ENCODE results near the gene VPS35L.

Gene VPS35L

DNA sequence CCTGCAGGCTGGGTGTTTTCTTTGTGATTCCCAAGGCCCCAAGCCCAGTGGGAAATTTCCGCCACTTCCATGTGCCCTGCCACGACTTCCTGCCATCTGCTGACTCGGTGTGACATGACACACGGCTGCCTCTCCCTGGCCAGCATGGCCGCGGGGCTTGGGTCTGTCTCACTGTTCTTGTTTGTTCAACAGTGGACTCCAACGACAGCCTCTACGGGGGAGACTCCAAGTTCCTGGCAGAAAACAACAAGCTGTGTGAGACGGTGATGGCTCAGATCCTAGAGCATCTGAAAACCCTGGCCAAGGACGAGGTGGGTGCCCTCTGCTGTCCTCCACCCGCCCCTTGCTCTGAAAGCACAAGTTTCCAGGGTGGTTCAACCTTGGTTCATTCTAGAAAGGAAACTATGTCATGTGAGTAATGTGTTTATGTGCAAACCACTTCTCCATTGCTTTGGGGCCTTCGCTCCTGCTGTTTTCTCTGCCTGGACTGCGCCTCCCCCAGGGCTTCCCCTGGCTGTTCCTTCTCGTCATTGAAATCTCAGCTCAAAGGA is 135.7 kb downstream of the VPS35L start:
- DNase-seq (ENCODE audit: low read depth in 3 of 3), result no peak

DNA sequence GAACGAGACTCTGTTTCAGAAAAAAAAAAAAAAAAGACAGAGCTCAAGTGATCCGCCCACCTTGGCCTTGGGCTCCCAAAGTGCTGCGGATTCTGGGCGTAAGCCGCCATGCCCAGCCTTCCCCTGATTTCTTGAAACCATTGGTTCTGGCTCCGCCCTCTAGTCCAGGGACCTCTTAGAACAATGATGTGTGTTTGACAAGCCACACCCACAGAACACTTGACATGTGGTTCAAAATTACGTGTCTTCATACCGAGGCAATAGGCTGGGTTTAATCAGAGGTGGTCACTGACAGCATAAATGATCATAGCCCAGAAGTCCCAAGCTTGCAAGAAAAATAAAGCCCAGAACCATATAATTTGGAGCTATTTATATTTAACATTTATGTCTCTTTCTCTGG is 139.5 kb downstream of the VPS35L start:
- DNase-seq (ENCODE audit: low read depth in 3 of 3), result no peak

DNA sequence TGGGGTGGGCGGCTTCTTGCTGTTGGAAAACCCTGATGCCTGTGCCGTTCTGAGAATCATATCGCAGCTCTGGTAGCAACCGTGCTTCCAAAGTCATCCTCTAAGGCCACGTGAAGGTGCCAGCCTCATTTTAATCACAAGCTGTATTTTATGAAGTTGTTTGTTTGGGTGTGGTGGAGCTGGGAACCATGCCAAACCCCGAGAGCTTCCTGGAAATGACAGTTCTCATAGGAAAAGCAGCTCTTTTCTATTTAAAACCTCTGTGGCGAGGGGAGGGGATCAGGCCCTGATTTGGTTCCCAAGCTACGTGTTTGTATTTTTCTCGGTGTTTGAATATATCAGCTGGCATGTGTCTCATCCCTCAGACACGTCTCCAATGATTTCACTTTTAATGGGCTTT is 140.8 kb downstream of the VPS35L start:
- DNase-seq (ENCODE audit: low read depth in 3 of 3), result peak in 2 of 3 experiments; percentile 12 to 57

DNA sequence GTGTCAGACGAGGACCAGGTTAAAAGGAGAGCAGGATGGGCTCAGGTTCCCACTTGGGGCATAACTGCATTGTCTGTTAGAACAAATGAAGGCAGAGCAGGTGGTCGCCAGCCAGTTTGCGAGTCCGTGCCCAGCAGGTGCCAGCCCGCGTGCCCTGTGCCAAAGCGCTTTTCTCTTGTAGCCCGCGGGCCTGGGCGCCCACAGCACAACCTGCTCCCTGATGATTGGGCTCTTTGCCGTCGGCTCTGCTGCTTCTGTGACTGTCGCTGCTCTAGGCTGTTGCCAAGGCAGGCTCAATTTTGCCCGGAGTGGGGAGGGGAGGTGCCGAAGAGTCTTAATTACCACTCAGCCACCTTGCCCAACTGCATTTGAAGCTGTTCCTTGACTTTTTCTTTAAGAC is 141.5 kb downstream of the VPS35L start:
- DNase-seq (ENCODE audit: low read depth in 3 of 3), result no peak

DNA sequence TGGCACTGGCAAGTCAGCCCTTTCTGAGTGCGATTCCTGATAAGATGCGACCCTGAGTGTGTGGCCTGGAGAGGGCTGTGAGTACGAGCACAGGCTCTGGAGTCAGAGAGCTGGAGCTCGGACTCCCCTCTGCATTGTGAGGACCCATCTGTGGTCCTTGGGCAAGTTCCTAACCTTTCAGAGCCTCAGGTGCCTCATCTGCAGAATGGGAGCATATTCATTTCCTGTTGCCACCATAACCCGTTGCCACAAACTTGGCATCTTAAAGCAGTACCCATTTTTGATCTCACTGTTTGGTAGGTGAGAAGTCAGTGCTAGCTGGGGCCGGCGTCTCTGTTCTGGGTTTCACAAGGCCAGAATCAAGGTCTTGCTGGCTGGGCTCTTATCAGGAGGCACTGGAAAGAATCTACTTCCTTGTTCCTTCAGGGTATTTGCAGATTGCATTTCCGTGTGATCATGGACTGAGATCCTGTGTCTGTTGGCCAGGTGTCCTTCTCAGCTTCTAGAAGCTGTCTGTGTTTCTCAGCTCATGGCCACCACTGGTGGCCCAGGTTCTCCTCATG is 142.3 kb downstream of the VPS35L start:
- no peak for DNase-seq (ENCODE audit: low read depth in 3 of 3)

DNA sequence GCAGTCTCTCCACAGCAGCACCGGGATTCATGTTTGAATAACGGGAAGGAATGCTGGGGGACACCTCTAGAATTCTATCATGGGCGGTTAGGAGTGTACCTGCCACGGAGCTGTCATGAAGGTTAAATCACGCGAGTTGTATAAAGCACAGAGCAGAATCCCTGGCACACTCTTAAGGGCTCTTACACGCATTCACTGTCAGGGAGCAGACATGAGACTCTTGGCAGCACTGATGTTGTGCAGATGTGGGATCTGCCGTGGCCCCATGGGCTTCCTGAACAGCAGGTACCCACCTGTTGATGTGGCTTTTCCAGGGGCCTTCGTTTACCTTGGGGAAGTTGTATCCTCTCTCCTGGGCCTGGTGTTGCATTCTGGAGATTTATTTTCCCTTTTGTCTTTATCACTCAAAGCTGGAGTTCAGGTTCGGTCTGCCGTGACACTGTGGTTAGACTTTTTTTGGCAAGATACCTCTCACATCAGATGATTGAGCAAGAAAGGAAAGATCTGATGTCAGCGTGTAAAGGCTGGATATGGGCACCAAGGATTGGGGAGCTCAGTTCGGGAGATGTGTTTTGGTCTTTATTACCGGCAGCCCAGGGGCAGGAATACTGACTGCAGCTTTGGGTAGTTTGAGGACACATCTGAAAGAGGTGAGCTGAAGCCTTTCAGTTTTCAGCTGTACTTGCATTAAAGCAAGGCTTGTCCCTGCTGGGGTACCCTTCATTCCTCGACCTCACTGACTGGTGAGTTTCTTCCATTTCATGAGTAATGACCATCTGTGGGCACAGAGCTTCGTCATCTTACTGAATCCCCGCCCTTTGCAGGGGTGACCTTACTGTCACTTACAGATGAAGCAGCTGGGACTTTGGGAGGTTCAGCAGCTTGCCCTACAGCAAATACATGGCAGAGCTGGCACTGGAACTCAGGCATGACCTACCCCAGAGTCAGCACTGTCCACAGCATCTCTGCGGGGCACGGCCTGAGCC is 143.3 kb downstream of the VPS35L start:
- DNase-seq (ENCODE audit: low read depth in 3 of 3), result no peak

DNA sequence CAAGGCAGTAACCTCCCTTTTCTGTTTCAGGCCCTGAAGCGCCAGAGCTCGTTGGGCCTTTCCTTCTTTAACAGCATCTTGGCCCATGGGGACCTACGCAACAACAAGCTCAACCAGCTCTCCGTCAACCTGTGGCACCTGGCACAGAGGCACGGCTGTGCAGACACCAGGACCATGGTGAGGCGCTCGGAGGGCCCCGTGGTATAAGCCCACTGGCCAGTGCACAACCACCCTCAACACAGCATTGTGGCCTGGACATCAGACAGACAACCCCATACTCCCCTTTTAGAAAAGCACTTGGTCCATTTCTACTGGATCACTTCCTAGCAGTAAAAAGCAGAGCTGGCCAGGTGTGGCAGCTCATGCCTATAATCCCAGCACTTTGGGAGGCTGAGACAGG is 144.0 kb downstream of the VPS35L start:
- no peak for DNase-seq (ENCODE audit: low read depth in 3 of 3)

DNA sequence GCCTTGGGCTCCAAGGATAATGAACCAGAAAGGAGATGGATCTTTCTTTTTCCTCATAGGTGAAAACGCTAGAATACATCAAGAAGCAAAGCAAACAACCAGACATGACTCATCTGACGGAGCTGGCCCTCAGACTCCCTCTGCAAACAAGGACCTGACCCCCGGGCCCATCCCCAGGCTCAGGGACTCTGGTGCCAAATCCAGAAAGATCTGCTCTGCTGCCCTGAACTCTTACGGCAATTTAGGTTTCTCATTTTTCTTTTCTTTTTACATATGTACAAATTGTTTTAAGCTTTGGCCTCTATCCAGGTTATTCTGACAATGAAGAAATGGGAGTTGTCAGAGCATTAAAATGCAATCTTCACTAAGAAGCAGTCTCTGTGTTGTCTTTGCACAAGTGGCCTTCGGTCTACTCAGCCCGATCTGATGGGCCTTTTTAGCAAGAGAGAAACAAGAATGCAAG is 144.8 kb downstream of the VPS35L start:
- DNase-seq (ENCODE audit: low read depth in 3 of 3), result no peak

DNA sequence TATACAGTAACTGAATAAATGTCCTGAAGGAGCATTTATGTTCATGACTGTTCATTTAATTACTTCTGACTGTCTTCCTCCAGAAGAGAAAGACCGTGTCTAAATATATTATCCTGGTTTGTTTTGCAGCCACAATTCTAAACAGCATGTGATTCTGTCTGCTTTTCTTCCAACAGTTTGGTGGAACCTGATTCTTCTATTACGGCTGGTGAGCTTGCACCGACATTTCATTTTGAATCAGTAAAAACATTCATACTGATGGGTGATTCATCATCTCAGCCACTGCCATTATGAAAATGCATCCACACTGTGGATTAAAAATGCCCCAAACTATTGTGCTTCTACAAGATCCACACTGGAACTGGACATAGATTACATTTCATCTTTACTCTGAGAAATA is 145.6 kb downstream of the VPS35L start:
- DNase-seq (ENCODE audit: low read depth in 3 of 3), result no peak

DNA sequence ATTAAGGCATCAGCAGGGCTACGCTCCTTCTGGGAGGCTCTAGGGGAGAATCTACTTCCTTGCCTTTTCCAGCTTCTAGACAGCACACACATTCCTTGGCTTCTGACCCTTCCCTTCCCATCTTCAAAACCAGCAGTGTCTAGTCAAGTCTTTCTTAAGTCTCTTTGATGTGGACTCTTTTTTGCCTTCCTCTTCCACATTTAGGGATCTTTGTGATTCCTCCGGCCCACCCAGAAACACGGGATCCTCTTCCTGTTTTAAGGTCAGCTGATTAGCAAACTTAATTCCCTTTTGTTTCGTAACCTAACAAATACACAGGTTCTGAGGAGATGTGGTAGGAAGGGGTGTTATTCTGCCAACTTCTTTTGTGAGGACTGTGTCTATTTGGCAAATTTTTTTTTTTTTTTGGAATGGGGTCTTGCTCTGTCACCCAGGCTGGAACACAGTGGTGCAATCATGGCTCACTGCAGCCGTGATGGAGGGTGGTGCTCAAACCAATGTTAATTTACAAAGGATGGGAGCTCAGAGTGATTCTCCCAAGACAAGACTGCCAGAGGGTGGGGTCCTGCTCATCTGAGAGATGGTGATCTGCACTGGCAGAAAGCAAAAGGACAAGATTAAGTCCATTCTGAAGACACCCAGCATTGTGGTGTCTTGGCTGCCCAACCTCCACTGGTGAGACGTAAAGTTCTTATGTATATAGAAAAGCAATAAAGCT is 147.8 kb downstream of the VPS35L start:
- DNase-seq (ENCODE audit: low read depth in 3 of 3), result no peak

DNA sequence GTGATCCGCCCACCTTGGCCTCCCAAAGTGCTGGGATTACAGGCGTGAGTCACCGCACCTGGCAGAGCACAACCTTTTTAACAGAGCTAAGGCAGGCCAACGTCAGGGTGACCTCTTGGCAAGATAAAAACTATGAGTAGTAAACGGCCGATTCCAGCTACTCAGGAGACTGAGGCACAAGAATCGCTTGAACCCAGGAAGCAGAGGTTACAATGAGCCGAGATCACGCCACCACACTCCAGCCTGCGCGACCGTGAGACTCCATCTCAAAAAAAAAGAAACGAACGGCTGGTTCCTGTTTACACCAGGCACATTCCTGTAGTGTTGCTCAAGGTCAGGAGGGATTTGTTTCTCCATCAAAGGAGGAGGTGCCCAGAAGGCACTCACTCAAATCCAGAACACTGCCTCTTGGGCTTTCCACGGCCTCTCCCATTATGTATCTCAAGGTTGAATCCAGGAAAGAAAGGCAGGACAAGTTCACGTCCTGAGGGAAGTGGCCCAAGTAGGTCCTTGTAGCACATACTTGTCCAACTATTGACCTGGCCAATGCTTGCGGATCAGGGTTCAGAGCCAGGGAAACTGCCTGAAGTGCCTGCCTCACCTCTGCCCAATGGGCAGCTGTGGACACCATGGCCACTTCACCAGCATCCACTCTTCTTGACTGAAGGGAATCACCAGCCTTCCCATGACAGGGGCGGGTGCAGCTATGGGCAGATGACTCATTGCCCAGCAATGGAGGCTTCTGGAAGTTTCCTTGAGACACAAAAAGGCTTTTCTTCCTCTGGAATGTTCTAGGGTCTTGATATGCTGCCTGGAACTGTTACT is 149.0 kb downstream of the VPS35L start:
- no peak for DNase-seq (ENCODE audit: low read depth in 3 of 3)

DNA sequence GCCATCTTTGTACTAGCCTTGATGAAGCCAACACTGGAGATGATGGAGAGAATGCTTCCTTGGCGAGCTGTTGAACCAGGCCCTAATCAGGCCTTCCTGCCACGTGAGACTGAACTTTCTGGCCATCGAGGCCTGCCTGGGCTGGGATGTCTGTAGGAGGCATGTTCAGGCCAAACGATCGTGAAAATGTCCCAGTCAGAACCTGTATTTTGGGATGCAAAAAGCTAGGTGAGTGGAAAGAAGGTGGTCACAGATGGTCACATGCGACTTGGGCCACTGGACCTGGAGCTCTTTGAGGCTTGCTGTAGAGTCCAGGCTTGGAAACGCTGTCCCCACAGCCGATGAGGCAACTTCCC is 149.6 kb downstream of the VPS35L start:
- DNase-seq (ENCODE audit: low read depth in 3 of 3), result no peak

DNA sequence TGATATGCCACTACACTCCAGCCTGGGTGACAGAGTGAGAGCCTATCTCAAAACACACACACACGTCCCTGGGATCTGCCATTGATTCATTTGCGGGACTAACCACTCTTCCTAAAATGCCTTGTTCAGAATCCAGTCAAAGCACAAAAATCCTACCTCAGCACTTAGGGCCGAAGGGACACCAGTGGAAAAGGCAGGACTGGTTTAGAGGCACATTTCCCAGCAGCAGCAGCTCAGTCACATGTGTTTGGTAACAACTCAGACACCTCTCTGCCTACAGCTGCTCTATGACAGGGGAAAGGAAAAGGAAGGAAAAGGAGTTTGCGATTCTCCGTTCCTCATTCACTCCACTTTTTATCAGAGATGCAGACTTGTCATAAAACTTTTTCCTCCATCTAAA is 150.3 kb downstream of the VPS35L start:
- no peak for DNase-seq (ENCODE audit: low read depth in 3 of 3)

DNA sequence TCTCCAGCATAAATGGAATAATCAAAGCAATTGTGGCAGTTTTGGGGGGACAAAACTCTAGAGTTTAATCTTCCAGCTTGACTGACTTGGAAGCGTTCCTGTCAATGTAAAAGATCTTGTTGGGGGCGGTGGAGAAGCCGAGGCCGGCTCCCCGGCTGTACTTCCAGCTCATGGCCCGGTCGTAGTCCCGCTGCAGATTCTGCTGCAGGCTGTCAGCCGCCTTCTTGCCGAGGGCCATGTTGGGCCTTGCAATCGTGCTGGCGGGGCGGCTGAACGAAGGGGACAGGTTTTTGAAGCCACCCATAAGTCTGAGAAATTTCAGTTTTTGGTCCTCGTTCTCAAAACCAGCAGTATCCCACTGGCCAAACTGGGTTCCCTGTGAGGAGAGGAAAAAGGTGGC is 151.3 kb downstream of the VPS35L start:
- no peak for DNase-seq (ENCODE audit: low read depth in 3 of 3)

DNA sequence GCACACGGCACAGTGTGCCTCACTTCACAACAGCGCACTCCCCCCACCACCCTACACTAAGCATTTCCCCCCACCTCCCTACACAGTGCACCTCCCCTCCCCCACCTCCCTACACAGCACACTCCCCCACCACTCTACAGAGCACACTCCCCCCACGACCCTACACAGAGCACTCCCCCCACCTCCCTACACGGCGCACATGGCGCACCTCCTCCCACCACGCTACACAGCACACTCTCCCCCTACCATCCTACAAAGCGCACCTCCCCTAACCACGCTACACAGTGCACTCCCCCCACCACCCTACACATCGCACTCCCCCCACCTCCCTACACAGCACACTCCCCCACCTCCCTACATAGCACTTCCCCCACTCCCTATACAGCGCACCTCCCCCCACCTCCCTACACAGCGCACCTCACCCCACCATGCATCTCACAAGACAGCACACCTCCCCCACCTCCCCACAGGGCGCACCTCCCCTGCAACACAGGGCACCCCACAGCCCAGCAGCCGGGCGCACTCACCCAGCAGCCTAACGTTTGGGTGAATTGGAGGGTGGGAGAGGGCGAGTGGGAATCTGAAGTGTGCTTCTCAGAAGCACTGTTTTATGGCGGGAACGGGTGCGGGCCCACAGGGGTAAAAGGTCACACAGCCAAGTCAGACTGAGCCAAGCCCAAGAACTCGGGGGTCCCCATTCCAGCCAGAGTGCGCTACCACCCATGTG is 152.2 kb downstream of the VPS35L start:
- no peak for DNase-seq (ENCODE audit: low read depth in 3 of 3)

DNA sequence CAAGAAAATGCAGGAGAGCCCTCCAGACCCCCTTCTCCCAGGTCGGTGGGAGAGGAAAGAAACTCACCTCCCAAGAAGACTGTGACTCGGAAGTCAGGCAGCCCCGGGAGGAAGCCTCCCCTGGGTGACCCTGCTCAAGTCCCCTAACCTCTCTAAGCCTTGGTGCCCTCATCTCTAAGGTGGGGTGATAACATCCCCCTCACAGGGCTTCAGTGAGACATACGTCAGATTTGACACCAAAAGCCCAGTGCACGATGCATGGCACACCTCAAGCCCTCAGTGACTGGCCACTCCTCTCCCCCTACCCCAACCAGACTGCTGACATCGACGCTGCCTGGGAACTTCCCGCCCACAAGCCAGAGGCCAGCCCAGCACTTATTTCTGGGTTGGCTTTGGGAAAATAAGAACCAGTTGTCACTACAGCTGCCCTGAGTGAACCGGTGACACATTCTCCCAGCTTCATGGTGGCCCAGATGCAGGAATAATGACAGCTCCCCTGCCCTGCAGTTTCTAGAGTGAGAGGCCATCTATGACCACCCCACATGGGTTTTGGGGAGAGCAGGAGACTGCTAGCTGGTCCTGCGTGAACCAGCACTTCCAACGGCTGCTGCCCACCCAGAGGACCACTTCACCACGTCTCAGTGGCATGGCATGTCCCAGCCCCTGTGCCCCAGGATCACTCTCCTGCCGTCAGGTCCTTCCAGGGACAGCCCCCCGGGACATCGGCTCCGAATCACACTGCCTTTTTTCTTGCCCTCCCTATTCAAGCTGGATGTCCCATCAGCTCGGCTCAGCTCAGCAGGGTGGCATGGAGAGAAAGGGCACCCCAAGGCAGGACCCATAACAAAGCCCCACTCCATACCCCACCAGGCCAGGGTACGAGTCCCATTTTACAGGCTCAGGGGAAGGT is 153.0 kb downstream of the VPS35L start:
- DNase-seq (ENCODE audit: low read depth in 3 of 3), result no peak

DNA sequence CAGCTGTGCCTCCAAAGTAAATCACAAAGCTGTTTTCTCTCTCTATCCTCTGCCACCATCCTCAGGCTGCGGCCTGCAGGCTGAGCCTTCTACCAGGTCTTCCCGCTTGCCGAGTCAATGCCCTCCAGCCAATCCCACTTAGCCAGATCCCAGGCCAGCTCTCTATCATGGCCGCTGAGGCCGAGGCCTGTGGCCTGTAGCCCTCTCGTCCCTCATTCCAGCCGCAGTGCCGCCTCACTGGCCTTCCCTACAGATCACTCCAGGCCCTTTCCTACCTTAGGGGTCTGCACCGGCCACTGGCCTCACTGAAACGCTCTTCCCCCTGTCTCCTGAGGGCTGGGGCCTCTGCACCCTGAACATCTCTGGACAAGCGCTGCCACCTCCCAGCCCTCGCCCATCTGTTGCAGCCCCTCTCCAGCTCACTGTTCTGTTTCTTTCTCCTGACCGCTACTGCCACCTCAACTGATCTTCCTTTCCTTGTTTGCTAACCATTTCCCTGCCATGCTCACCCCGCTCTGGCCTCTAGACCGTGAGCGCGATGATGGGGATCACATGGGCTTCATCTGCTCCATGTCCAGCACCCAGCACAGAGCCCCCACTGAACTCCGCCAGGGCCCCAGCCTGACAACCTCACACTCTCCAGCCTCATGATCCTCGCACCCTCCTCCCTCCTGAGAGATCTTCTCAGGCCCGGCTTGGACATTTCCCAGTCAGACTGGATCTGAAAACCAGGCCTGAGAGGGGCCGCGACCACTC is 154.1 kb downstream of the VPS35L start:
- no peak for DNase-seq (ENCODE audit: low read depth in 3 of 3)

DNA sequence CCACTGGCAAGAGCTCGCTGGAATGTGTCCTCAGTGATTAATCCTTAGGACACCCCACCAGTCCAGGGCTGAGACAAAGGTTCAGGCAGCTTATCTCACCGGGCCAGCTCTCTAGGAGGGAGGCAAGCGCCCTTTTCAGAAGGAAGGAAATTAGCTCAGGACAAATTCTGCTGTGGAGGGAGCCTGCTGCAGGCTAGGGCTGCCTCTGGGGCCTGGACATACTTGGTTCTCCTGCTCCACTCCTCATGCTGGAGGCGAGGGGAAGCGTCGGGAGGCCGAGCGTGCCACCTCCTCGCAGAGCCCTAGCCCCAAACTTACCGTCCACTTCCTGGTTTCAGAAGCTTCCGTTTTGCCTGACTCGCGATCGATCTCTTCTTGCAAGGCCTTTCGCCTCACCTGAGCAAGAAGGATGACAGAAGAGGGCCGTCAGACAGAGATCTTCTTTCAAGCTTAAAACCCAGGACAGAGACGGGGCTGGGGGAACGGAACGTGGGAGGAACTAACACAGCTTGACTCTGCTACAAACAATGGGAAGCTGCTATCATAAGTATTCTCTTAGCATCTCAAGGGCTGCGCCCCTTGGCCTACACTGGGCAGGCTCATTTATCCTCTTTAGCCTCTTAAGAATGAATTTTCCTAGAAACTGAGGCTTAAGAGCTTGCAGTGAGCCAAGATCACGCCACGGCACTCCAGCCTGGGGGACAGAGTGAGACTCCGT is 154.8 kb downstream of the VPS35L start:
- no peak for DNase-seq (ENCODE audit: low read depth in 3 of 3)
